Measurements from ENCODE around the gene CYP11A1.

DNA sequence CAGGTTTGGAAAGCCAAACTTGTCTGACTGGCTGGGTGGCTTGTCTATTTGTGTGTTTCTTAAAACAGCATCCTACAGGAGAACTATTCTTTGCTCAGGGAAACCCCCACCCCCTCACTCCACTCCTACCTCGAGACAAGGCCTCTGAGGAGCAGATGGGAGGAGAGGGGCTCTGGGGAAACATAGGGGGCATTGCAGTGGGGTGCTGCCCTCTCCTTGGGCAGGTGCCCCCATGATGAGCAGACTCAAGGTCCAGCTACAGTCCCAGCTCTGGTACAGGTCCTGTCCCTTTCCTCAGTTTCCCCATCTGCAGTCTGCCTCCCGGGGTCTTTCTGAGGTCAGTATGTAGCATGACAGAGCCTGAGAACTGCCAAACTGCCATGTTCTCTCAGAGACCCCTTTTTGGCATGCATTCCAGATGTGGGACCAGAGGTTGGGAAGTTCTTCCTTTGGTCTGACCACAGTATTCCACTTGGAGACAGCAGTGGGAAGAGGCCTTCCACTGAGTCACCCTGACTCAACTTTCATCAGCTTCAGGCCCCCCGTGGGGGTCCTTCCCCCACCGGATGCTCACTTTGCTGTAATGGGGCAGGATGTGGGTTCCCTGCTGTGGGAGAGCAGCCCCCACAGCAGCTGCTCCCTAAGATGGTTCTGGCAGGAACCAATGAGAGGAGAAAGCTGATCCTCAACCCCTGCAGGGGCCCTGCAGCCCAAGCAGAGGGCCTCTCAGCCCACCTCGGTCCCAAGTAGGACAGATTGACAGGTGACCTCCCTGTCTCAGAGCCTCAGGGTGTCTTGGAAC is 32.3 kb upstream of the CYP11A1 start:
- TF ChIP-seq, protein P1, sequence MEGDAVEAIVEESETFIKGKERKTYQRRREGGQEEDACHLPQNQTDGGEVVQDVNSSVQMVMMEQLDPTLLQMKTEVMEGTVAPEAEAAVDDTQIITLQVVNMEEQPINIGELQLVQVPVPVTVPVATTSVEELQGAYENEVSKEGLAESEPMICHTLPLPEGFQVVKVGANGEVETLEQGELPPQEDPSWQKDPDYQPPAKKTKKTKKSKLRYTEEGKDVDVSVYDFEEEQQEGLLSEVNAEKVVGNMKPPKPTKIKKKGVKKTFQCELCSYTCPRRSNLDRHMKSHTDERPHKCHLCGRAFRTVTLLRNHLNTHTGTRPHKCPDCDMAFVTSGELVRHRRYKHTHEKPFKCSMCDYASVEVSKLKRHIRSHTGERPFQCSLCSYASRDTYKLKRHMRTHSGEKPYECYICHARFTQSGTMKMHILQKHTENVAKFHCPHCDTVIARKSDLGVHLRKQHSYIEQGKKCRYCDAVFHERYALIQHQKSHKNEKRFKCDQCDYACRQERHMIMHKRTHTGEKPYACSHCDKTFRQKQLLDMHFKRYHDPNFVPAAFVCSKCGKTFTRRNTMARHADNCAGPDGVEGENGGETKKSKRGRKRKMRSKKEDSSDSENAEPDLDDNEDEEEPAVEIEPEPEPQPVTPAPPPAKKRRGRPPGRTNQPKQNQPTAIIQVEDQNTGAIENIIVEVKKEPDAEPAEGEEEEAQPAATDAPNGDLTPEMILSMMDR (conservative IDR thresholded peaks at IDR 0.05; ENCODE audit: low read length), result no peak
- no peak for TF ChIP-seq EZH2phosphoT487 (IDR thresholded peaks at IDR 0.05; ENCODE audit: borderline replicate concordance)
